Esophagus squamous epithelium (tissue), 5 donors: Measurements from ENCODE around the gene COL27A1. TPM values are rescaled to one million over a fixed set of nuclear protein-coding genes. Genes with fewer than 3 reads are reported as not detected.

Experiments used
- DNase-seq: peaks from one replicate; lab custom pipeline; 2025; lab: John Stamatoyannopoulos, UW
- H3K27ac ChIP-seq, 4 donors: fragments of 200-600 bp; sonication (generic); one replicate each; pipeline ENCODE4 v1.5.1; 2016 to 2019; ENCODE audit warnings: mild to moderate bottlenecking in 1 of 4
- H3K27me3 ChIP-seq, 4 donors: fragments of 200-600 bp; sonication (generic); 1 replicate in 3 of 4; 2 replicates in 1 of 4; pipeline versions ENCODE4 v1.5.1 to v1.6.0; 2017 to 2021; ENCODE audit warnings: antibody characterized with exemption in 1 of 4
- H3K36me3 ChIP-seq, 3 donors: fragments of 200-600 bp; sonication (generic); one replicate each; pipeline ENCODE4 v1.5.1; 2016 to 2019
- H3K4me1 ChIP-seq, 3 donors: fragments of 200-600 bp; sonication (generic); one replicate each; pipeline ENCODE4 v1.5.1; 2017 to 2019
- H3K4me3 ChIP-seq, 4 donors: fragments of 200-600 bp; sonication (generic); 1 replicate in 3 of 4; 2 replicates in 1 of 4; pipeline ENCODE4 v1.5.1; 2016 to 2019; ENCODE audit warnings: mild to moderate bottlenecking in 2 of 4, moderate library complexity in 1 of 4
- H3K9me3 ChIP-seq, 3 donors: fragments of 200-600 bp; sonication (generic); one replicate each; pipeline ENCODE4 v1.5.1; 2016 to 2019
- POLR2A ChIP-seq, 4 donors: fragments of 450-650 bp; IDR thresholded peaks; one replicate each; pipeline ENCODE4 v1.6.1; 2017; ENCODE audit warnings: antibody characterized with exemption in 4 of 4, mild to moderate bottlenecking in 4 of 4, moderate library complexity in 3 of 4
- WGBS, 2 donors: methylation state at CpG; one replicate each; pipeline ENCODE4 v1.1.5; 2018; 5-methylcytosine and 5-hydroxymethylcytosine counted together
- intact Hi-C: fragments of 100-400 bp; cut with DNase I; formaldehyde crosslinking; loops from one replicate; pipeline ENCODE4 v1.15.0; 2022
- total RNA-seq, 4 donors: library from RNA; depleted of rRNA; stranded (reverse); fragments of >200 nt; gene quantifications; one replicate each; pipeline ENCODE4 v1.1.0, GENCODE V29; 2016
- TF ChIP-seq, protein P1 (sequence below), 6 experiments: fragments of 450-650 bp in 4 of 6; fragments of 200-600 bp in 2 of 6; sonication (generic) in 2 of 6; IDR thresholded peaks; one replicate each; pipeline ENCODE4 v1.5.1; 2016 to 2019; ENCODE audit warnings: antibody characterized with exemption in 6 of 6, mild to moderate bottlenecking in 4 of 6, moderate library complexity in 4 of 6
- donor health status: DM: yes; HTN: yes; CAD: no.

COL27A1 gene
- total RNA-seq, 4 donors from 2014 or later: 7.5 to 34.0 (median 12.0) TPM

GRCh38 chr9:114351932-114352331, 196.6 kb downstream of the COL27A1 start:
- Histone ChIP-seq H3K27me3 (no peaks in the 10 kb centered on the region), H3K4me3 (no peak overlapping the region), H3K36me3 (peaks cover 8 to 85% (median 24%) of the 10 kb centered on the region in 3 donors), H3K9me3 (no peaks in the 10 kb centered on the region), H3K4me1 (peaks cover 8 to 25% (median 13%) of the 10 kb centered on the region in 3 donors), H3K27ac (no peak overlapping the region)
- DNase-seq: no peak
- TF ChIP-seq POLR2A (IDR thresholded peaks at IDR 0.05): no peak
- TF ChIP-seq, protein P1, sequence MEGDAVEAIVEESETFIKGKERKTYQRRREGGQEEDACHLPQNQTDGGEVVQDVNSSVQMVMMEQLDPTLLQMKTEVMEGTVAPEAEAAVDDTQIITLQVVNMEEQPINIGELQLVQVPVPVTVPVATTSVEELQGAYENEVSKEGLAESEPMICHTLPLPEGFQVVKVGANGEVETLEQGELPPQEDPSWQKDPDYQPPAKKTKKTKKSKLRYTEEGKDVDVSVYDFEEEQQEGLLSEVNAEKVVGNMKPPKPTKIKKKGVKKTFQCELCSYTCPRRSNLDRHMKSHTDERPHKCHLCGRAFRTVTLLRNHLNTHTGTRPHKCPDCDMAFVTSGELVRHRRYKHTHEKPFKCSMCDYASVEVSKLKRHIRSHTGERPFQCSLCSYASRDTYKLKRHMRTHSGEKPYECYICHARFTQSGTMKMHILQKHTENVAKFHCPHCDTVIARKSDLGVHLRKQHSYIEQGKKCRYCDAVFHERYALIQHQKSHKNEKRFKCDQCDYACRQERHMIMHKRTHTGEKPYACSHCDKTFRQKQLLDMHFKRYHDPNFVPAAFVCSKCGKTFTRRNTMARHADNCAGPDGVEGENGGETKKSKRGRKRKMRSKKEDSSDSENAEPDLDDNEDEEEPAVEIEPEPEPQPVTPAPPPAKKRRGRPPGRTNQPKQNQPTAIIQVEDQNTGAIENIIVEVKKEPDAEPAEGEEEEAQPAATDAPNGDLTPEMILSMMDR (IDR thresholded peaks at IDR 0.05): no peak
- WGBS, 2 donors: 80 to 83% methylated on average over 4 of the region's 4 CpGs
- intact Hi-C loops: no loop called here

GRCh38 chr9:114355821-114356220, 200.5 kb downstream of the COL27A1 start:
- H3K36me3 ChIP-seq: peaks cover 29 to 83% (median 48%) of the 10 kb centered on the region in 3 donors

GRCh38 chr9:114356792-114357191, 201.5 kb downstream of the COL27A1 start:
- Histone ChIP-seq H3K9me3 (no peaks in the 10 kb centered on the region), H3K4me3 (no peak overlapping the region), H3K4me1 (no peaks in the 10 kb centered on the region), H3K27me3 (no peaks in the 10 kb centered on the region), H3K27ac (no peak overlapping the region), H3K36me3 (peaks cover 32 to 83% (median 50%) of the 10 kb centered on the region in 3 donors)
- TF ChIP-seq, protein P1 (IDR thresholded peaks at IDR 0.05): no peak
- no peak for TF ChIP-seq POLR2A (IDR thresholded peaks at IDR 0.05)
- WGBS, 2 donors: 96% methylated on average over 3 of the region's 6 CpGs; no CpG with 5 or more reads in 1 of the 2 donors
- no peak for DNase-seq
- intact Hi-C loops: no loop called here

More at GRCh38 chr9:114355821-114356220, 200.5 kb downstream of the COL27A1 start:
- Histone ChIP-seq H3K27ac (no peak overlapping the region), H3K9me3 (no peaks in the 10 kb centered on the region), H3K27me3 (no peaks in the 10 kb centered on the region), H3K4me1 (peaks cover 0 to 6% (median 0%) of the 10 kb centered on the region in 3 donors), H3K4me3 (no peak overlapping the region)
- TF ChIP-seq, protein P1 (IDR thresholded peaks at IDR 0.05): no peak
- no peak for TF ChIP-seq POLR2A (IDR thresholded peaks at IDR 0.05)
- intact Hi-C loops: no loop called here
- WGBS, 2 donors: 91 to 92% methylated on average over 2 to 5 of the region's 6 CpGs
- DNase-seq: no peak

GRCh38 chr9:114357360-114357759, 202.0 kb downstream of the COL27A1 start:
- intact Hi-C loops: no loop called here
- no peak overlapping the region for H3K4me3 ChIP-seq
- no peaks in the 10 kb centered on the region for H3K9me3 ChIP-seq
- TF ChIP-seq, protein P1 (IDR thresholded peaks at IDR 0.05): no peak
- TF ChIP-seq POLR2A (IDR thresholded peaks at IDR 0.05): no peak
- peaks cover 32 to 89% (median 50%) of the 10 kb centered on the region in 3 donors for H3K36me3 ChIP-seq
- WGBS, 2 donors: 86 to 90% methylated on average over 4 to 5 of the region's 6 CpGs
- H3K27me3 ChIP-seq: no peaks in the 10 kb centered on the region
- no peak overlapping the region for H3K27ac ChIP-seq
- no peaks in the 10 kb centered on the region for H3K4me1 ChIP-seq
- DNase-seq: no peak

DNA sequence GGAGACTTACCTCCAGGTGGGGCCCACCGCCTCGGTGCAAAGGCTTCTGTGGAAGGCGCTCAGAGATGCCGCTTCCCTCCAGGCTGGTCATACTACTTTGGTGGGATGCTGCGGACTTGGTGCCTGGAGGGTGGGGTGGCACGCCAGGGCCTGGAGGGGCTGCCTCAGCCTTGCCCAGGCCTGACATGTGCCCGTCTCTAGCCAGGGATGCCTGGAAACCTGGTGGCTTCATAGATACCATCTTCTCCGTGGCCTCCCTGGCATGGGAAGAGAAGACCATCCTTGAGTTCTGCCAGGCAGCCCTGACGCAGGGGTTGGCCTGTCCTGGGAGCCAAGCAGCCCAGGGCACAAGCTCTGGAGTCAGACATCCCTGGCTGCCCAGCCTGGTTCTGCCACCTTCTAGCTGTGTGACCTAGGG, 202.6 kb downstream of the COL27A1 start:
- intact Hi-C loops: no loop called here
- TF ChIP-seq, protein P1 (IDR thresholded peaks at IDR 0.05): no peak
- no peak for TF ChIP-seq POLR2A (IDR thresholded peaks at IDR 0.05)
- H3K4me1 ChIP-seq: no peaks in the 10 kb centered on the region
- H3K27me3 ChIP-seq: no peaks in the 10 kb centered on the region
- no peak overlapping the region for H3K4me3 ChIP-seq
- H3K27ac ChIP-seq: no peak overlapping the region
- 92 to 95% methylated on average over 5 to 8 of the region's 9 CpGs for WGBS, 2 donors
- no peak for DNase-seq
- H3K9me3 ChIP-seq: no peaks in the 10 kb centered on the region
- peaks cover 32 to 94% (median 50%) of the 10 kb centered on the region in 3 donors for H3K36me3 ChIP-seq
